ENCODE measurements around the gene TMX1. TPM values are rescaled to one million over a fixed set of nuclear protein-coding genes. Genes with fewer than 3 reads are reported as not detected.
A peak's percentile ranks its signal among the peaks of the same experiment; 100 is the strongest.

Gene TMX1
- total RNA-seq, 3 donors from 2014 or later, result 29.9 to 31.9 (median 30.1) TPM

DNA sequence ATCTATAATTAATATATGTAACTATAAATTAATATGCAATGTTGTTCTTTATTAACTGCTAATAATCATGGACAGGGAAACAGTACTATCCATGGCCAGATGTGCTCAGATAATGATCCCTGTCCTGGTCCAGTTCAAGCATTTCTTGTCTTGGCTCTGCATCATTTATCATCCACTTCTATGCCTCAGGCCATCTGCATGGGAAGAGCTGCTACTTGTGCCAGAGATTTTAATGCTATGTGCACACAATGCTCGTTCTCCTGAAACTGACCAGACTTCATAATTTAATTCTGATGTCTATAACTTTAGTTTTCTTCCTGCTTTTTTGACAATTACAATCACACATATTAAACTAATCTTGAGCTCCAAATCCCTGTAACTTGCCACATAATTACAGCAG, 11.2 kb upstream of the TMX1 start:
- Histone ChIP-seq H3K4me3 (no peak overlapping the region), H3K4me1 (ENCODE audit: low read depth) (no peaks in the 10 kb centered on the region), H3K36me3 (ENCODE audit: low read depth) (no peaks in the 10 kb centered on the region), H3K9me3 (no peaks in the 10 kb centered on the region)
- ATAC-seq, result no peak
- DNase-seq, result no peak
- intact Hi-C loops (cut with DNase I, micrococcal nuclease), result no loop called here
- TF ChIP-seq, protein P1, sequence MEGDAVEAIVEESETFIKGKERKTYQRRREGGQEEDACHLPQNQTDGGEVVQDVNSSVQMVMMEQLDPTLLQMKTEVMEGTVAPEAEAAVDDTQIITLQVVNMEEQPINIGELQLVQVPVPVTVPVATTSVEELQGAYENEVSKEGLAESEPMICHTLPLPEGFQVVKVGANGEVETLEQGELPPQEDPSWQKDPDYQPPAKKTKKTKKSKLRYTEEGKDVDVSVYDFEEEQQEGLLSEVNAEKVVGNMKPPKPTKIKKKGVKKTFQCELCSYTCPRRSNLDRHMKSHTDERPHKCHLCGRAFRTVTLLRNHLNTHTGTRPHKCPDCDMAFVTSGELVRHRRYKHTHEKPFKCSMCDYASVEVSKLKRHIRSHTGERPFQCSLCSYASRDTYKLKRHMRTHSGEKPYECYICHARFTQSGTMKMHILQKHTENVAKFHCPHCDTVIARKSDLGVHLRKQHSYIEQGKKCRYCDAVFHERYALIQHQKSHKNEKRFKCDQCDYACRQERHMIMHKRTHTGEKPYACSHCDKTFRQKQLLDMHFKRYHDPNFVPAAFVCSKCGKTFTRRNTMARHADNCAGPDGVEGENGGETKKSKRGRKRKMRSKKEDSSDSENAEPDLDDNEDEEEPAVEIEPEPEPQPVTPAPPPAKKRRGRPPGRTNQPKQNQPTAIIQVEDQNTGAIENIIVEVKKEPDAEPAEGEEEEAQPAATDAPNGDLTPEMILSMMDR (IDR thresholded peaks at IDR 0.05), result no peak

DNA sequence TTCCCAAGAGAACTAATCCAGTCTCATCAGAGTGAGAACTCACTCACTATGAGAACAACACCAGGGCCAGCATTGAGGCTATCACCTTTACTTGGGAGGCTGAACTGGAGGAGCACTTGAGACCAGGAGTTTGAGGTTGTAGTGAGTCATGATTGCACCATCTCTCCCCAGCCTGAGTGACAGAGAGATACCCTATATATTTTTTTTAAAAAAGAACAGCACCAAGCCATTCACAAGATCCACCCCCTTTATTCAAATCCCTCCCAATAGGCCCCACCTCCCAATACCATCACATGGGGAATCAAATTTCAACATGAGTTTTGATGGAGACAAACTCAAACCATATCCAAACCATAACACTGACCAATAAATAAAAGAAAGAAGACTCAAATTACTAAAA, 3.7 kb upstream of the TMX1 start:
- Histone ChIP-seq H3K36me3 (ENCODE audit: low read depth) (no peaks in the 10 kb centered on the region), H3K9me3 (no peaks in the 10 kb centered on the region), H3K4me1 (ENCODE audit: low read depth) (no peaks in the 10 kb centered on the region), H3K4me3 (no peak overlapping the region)
- intact Hi-C loops (cut with DNase I, micrococcal nuclease), result no loop called here
- no peak for ATAC-seq
- TF ChIP-seq, protein P1 (IDR thresholded peaks at IDR 0.05), result no peak
- DNase-seq, result no peak

DNA sequence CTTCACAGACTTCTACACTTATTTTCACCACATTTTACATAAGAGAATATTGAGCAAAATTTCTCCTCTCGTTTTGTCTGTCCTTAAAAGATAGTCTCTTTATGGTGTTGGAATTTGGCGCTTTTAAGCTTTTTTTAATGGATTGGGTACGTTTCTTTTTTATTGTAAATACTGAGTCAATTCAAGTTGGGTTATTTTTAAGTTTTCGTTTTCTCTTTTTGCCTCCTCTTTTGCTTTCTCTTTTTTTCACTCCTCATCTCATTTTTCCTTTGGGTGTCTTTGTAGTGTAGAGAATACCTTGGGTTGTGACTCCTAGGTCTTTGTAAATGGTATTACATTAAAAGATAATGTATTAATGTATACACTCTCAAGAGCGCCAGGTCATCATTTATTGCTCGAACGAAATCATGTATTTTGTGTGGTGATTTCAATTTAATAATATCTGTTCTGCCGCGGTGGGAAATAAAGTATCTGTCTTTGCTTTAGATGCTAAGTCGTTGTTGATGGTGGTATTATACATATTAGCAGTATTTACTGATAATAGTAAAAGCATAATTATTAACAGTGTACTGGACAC, 845 bp downstream of the TMX1 start:
- TF ChIP-seq, protein P1 (IDR thresholded peaks at IDR 0.05), result no peak
- intact Hi-C loops (cut with DNase I, micrococcal nuclease), result no loop called here

DNA sequence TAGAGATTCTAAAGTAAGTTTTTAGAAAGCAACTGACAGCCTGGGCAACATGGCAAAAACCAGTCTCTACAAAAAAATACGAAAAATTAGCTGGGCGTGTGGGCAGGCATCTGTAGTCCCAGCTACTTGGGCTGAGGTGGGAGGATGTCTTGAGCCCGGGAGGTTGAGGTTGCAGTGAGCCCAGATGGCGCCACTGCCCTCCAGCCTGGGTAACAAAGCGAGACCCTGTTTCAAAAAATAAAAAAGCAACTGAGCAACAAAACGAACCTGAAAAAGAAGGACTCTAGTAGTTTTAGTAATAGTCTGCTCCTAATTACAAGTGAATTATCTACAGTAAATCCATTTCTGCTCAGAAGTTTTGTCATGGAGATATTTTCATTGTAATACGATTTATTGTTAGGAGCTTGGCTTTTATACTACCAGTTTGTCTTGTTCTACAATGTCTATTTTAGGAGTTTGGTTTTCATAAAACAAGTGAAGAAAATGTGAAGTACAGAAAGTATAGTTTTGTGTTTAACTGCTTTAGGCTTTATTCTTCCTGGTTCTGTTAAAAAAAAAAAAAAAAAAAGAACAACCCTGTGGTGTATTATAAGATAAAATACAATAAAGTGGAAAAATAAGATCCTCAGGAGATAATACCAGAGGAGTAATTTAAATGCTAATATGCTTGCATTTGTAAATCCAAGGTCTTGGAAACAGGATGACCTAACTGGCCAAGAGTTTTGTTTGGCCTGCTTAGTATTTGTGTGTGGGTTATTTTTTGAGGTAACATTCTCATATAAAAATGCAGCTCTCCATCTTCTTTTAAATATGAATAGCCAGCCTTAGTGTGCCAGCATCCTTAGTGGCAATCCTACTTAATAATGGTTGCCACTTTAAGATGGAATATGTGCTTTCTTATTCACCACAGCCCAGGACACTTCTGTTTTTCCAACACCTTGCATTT, 2.8 kb downstream of the TMX1 start:
- Histone ChIP-seq H3K36me3 (ENCODE audit: low read depth) (no peaks in the 10 kb centered on the region), H3K4me3 (no peak overlapping the region), H3K4me1 (ENCODE audit: low read depth) (peaks cover 3% of the 10 kb centered on the region), H3K9me3 (no peaks in the 10 kb centered on the region)
- intact Hi-C loops (cut with DNase I, micrococcal nuclease), result no loop called here
- TF ChIP-seq, protein P1 (IDR thresholded peaks at IDR 0.05), result no peak
- DNase-seq (no peak), ATAC-seq (no peak)

More for the DNA sequence above, 845 bp downstream of the TMX1 start:
- peak overlapping the region; percentile 94 for H3K4me3 ChIP-seq
- no peak for ATAC-seq
- no peak for DNase-seq
- H3K36me3 ChIP-seq (ENCODE audit: low read depth), result no peaks in the 10 kb centered on the region
- H3K4me1 ChIP-seq (ENCODE audit: low read depth), result peaks cover 3% of the 10 kb centered on the region
- H3K9me3 ChIP-seq, result no peaks in the 10 kb centered on the region

DNA sequence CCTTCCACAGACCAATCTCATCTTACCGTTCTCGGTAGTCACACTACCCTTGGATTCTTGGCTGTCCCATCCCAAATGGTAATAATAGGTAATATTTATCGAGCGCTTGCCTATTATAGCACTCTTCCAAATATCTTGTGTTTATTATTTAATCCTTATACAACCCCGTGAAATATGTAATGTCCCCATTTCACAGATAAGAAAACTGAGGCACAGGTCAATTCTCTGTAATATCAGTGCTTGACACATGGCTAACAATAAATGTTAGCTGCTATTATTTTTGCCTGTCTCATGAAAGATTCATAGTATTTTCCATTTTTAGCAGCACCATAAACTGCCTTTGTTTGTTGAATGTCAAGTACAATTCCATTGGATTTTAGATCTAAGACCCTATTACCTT, 4.5 kb downstream of the TMX1 start:
- TF ChIP-seq, protein P1 (IDR thresholded peaks at IDR 0.05), result no peak
- Histone ChIP-seq H3K9me3 (no peaks in the 10 kb centered on the region), H3K4me3 (no peak overlapping the region), H3K4me1 (ENCODE audit: low read depth) (peaks cover 3% of the 10 kb centered on the region), H3K36me3 (ENCODE audit: low read depth) (no peaks in the 10 kb centered on the region)
- DNase-seq, result no peak
- intact Hi-C loops (cut with DNase I, micrococcal nuclease), result no loop called here
- no peak for ATAC-seq

Measured in mucosa of descending colon (tissue), 3 donors.